AG04449 (cell line): ENCODE results near the gene SIAH3.
"Not testable (repeated sequence)": the region's sequence is repeated elsewhere in the genome, so short reads cannot be mapped to it uniquely, and the experiment has no call there.

Experiments
- CTCF ChIA-PET: fragments of 350-600 bp; formaldehyde crosslinking; extraction: SDS; loops from one replicate; lab custom pipeline; 2021; ENCODE audit warnings: antibody characterized with exemption; lab: Yijun Ruan, JAX
- POLR2A ChIA-PET: fragments of 400-600, 350-600 bp; formaldehyde crosslinking; extraction: SDS; loops from one replicate; lab custom pipeline; 2020; ENCODE audit warnings: antibody characterized with exemption, inconsistent platforms; lab: Yijun Ruan, JAX
- DNase-seq: peaks from one replicate; pipeline ENCODE4 v3.0.0-alpha.2; 2010; ENCODE audit warnings: low read depth, low spot score
- H3K4me3 ChIP-seq: 2 replicates; pipeline ENCODE4 v1.5.1; 2011; ENCODE audit warnings: low read depth, mild to moderate bottlenecking, control low read depth, low read length
- CTCF ChIP-seq: IDR thresholded peaks from one replicate; pipeline ENCODE4 v1.5.1; 2011; ENCODE audit warnings: mild to moderate bottlenecking, moderate library complexity, low read length, control low read depth, inconsistent platforms; ENCODE audit not compliant: insufficient read depth; ENCODE audit errors: missing control alignments

Gene SIAH3

GRCh38 chr13:45879666-45880065 lies 28.1 kb upstream of the SIAH3 start:
- no peak for TF ChIP-seq CTCF
- ChIA-PET POLR2A (no interaction called here), CTCF (no interaction called here)
- no peak overlapping the region for H3K4me3 ChIP-seq
- no peak for DNase-seq

- ChIA-PET POLR2A (no interaction called here), CTCF (no interaction called here)
- H3K4me3 ChIP-seq, result no peak overlapping the region
- DNase-seq, result no peak
- no peak for TF ChIP-seq CTCF
Observed at GRCh38 chr13:45878966-45879365, 27.4 kb upstream of the SIAH3 start.

GRCh38 chr13:45876781-45877180 lies 25.2 kb upstream of the SIAH3 start:
- ChIA-PET POLR2A (no interaction called here), CTCF (no interaction called here)
- TF ChIP-seq CTCF, result no peak
- DNase-seq, result no peak
- no peak overlapping the region for H3K4me3 ChIP-seq

GRCh38 chr13:45875951-45876350 lies 24.4 kb upstream of the SIAH3 start:
- no peak for TF ChIP-seq CTCF

GRCh38 chr13:45873491-45874325 lies 22.2 kb upstream of the SIAH3 start:
- ChIA-PET CTCF (interaction anchor here (1.3 to 1.5 kb wide), 2 partner anchors 41 to 253 kb away, joined by 3 to 4 read pairs; no protein-coding TSS in a partner anchor), POLR2A (no interaction called here)

More at GRCh38 chr13:45875951-45876350, 24.4 kb upstream of the SIAH3 start:
- H3K4me3 ChIP-seq, result no peak overlapping the region
- DNase-seq, result no peak
- ChIA-PET CTCF (no interaction called here), POLR2A (no interaction called here)

DNA sequence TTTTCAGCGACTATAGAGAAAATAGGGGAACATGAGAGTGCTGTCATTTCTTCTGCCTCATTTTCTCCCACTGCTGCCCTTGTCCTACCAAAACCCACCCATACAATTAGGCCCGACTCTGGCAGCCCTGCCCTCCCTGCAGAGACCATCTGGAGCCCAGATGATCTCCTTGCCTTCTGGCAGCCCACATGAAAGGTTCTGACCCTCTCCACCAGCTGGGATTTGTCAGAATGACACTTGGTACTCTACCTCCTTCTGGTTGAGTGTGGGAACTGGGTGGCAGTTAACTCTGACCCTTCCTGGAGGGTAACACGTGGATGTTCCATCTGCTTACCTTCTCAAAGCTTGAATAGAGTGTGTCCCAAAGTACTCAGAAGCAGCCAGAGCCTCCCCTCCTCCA lies 21.0 kb upstream of the SIAH3 start:
- TF ChIP-seq CTCF, result no peak
- ChIA-PET CTCF (no interaction called here), POLR2A (no interaction called here)
- DNase-seq, result no peak
- no peak overlapping the region for H3K4me3 ChIP-seq

More at GRCh38 chr13:45873491-45874325, 22.2 kb upstream of the SIAH3 start:
- DNase-seq, result no peak
- no peak overlapping the region; the same call in 1 of the 2 replicates for H3K4me3 ChIP-seq
- no peak for TF ChIP-seq CTCF

GRCh38 chr13:45871201-45871600 lies 19.6 kb upstream of the SIAH3 start:
- CTCF ChIA-PET, POLR2A ChIA-PET, DNase-seq, H3K4me3 ChIP-seq: not testable (repeated sequence)
